Measurements from ENCODE around the gene DEPDC7.
A peak's percentile ranks its signal among the peaks of the same experiment; 100 is the strongest.
"Not testable (repeated sequence)": the region's sequence is repeated elsewhere in the genome, so short reads cannot be mapped to it uniquely, and the experiment has no call there.

The DEPDC7 gene

DNA sequence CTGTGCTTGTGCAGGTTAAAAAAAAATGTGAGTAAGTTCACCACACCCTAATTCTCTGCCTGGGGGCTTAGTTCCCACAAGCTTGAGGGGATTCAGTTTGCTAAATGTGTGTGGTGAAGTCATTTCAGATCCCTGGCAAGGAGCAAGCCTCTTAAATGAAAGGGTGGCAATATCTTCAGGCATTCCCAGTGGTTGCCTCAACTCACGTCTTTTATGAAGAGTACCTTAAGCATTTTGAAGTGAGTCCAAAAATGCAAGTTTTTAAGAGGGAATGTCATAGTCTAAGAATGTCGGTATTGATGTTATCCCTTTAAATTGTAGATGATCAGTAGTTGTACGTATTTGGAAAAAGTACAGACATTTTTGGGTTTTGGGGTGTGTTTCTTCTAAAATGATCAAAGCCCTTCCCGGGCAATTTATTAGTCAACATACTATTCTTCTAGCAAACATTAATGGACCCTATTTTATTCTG is 28.6 kb downstream of the DEPDC7 start:
- peaks cover 0 to 24% of the 10 kb centered on the region in 2 experiments; a peak in 2 of 3 replicates for H3K36me3 ChIP-seq (ENCODE audit: control insufficient read depth in 2 of 2, insufficient read depth in 1 of 2, low read length in 2 of 2)
- H3K4me1 ChIP-seq (ENCODE audit: control insufficient read depth, insufficient read depth, low read length): peaks cover 8% of the 10 kb centered on the region; the same call in 1 of the 2 replicates
- TF ChIP-seq ZSCAN23 (tag by site-specific recombination; IDR thresholded peaks at IDR 0.05) (no peak), ZFP41 (tag by site-specific recombination; IDR thresholded peaks at IDR 0.05; ENCODE audit: borderline replicate concordance) (no peak), ZNF2 (tag by site-specific recombination; IDR thresholded peaks at IDR 0.05) (no peak), ZNF610 (tag by site-specific recombination; IDR thresholded peaks at IDR 0.05; ENCODE audit: borderline replicate concordance) (no peak), ZNF571 (tag by site-specific recombination; IDR thresholded peaks at IDR 0.05) (no peak), MEIS1 (CRISPR knock-in tag; IDR thresholded peaks at IDR 0.05; ENCODE audit: borderline replicate concordance) (no peak), ZNF214 (tag by site-specific recombination; IDR thresholded peaks at IDR 0.05; ENCODE audit: borderline replicate concordance) (no peak)
- TF ChIP-seq, protein P1, sequence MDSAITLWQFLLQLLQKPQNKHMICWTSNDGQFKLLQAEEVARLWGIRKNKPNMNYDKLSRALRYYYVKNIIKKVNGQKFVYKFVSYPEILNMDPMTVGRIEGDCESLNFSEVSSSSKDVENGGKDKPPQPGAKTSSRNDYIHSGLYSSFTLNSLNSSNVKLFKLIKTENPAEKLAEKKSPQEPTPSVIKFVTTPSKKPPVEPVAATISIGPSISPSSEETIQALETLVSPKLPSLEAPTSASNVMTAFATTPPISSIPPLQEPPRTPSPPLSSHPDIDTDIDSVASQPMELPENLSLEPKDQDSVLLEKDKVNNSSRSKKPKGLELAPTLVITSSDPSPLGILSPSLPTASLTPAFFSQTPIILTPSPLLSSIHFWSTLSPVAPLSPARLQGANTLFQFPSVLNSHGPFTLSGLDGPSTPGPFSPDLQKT (IDR thresholded peaks at IDR 0.05; ENCODE audit: borderline replicate concordance, low read depth, low read length): no peak
- TF ChIP-seq, protein P2, sequence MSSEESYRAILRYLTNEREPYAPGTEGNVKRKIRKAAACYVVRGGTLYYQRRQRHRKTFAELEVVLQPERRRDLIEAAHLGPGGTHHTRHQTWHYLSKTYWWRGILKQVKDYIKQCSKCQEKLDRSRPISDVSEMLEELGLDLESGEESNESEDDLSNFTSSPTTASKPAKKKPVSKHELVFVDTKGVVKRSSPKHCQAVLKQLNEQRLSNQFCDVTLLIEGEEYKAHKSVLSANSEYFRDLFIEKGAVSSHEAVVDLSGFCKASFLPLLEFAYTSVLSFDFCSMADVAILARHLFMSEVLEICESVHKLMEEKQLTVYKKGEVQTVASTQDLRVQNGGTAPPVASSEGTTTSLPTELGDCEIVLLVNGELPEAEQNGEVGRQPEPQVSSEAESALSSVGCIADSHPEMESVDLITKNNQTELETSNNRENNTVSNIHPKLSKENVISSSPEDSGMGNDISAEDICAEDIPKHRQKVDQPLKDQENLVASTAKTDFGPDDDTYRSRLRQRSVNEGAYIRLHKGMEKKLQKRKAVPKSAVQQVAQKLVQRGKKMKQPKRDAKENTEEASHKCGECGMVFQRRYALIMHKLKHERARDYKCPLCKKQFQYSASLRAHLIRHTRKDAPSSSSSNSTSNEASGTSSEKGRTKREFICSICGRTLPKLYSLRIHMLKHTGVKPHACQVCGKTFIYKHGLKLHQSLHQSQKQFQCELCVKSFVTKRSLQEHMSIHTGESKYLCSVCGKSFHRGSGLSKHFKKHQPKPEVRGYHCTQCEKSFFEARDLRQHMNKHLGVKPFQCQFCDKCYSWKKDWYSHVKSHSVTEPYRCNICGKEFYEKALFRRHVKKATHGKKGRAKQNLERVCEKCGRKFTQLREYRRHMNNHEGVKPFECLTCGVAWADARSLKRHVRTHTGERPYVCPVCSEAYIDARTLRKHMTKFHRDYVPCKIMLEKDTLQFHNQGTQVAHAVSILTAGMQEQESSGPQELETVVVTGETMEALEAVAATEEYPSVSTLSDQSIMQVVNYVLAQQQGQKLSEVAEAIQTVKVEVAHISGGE (tag by site-specific recombination; conservative IDR thresholded peaks at IDR 0.05; ENCODE audit: low read depth): no peak
- CTCF ChIA-PET: interaction anchor here (0.6 to 2.8 kb wide), 6 partner anchors 12 to 812 kb away, joined by 3 to 8 read pairs (median 4); no protein-coding TSS in a partner anchor
- no peaks in the 10 kb centered on the region for H3K9me3 ChIP-seq (ENCODE audit: control insufficient read depth, insufficient read depth, low read depth, low read length)
- H3K4me3 ChIP-seq (ENCODE audit: low read depth, low read length): no peak overlapping the region
- POLR2A ChIA-PET: interaction anchor here (0.7 to 0.8 kb wide), 2 partner anchors 13 to 30 kb away, joined by 3 read pairs; no protein-coding TSS in a partner anchor
- H3K27ac ChIP-seq (ENCODE audit: extremely low read depth, low read depth, low read length): no peak overlapping the region

DNA sequence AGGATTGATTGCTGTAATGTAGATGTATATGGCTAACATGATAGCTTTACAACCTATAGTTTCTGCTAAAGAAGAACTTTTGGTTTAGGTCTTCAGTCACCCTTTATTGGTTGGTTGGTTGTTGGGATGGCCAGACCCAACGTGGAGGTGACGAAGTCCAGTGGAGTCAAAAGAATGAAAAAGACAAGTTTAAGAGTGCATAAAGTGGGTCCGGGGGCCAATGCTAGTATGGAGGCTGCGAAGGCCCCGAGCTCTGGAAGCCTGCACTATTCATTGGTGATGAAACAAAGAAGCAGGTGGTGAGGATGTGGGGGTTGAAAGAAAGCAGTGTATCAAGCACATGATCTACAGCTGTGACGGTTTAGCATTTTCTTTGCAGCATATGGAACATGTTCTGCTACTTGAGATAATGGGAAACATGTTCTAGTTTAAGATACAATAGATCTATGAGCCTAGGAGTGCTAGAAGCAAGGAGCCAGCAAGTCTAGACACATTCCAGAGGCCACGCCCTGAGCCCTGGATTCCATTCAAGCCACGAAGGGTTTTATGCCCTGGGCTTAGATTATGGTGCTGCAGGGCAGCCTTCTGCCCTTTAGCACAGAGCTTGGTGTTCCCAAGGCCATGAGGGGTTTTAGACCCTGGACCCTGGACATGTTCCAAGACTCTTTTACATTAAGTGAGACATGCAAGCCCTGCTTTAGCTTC is 30.0 kb downstream of the DEPDC7 start:
- Histone ChIP-seq H3K4me1 (ENCODE audit: control insufficient read depth, insufficient read depth, low read length) (peaks cover 5% of the 10 kb centered on the region; the same call in 1 of the 2 replicates), H3K36me3 (ENCODE audit: control insufficient read depth in 2 of 2, insufficient read depth in 1 of 2, low read length in 2 of 2) (peaks cover 0 to 24% of the 10 kb centered on the region in 2 experiments; a peak in 2 of 3 replicates), H3K27ac (ENCODE audit: extremely low read depth, low read depth, low read length) (no peak overlapping the region), H3K4me3 (ENCODE audit: low read depth, low read length) (no peak overlapping the region), H3K9me3 (ENCODE audit: control insufficient read depth, insufficient read depth, low read depth, low read length) (no peaks in the 10 kb centered on the region)
- ChIA-PET POLR2A (no interaction called here), CTCF (interaction anchor here (0.6 to 2.8 kb wide), 3 partner anchors 17 to 77 kb away, joined by 3 to 8 read pairs (median 5); no protein-coding TSS in a partner anchor)
- TF ChIP-seq, protein P3, sequence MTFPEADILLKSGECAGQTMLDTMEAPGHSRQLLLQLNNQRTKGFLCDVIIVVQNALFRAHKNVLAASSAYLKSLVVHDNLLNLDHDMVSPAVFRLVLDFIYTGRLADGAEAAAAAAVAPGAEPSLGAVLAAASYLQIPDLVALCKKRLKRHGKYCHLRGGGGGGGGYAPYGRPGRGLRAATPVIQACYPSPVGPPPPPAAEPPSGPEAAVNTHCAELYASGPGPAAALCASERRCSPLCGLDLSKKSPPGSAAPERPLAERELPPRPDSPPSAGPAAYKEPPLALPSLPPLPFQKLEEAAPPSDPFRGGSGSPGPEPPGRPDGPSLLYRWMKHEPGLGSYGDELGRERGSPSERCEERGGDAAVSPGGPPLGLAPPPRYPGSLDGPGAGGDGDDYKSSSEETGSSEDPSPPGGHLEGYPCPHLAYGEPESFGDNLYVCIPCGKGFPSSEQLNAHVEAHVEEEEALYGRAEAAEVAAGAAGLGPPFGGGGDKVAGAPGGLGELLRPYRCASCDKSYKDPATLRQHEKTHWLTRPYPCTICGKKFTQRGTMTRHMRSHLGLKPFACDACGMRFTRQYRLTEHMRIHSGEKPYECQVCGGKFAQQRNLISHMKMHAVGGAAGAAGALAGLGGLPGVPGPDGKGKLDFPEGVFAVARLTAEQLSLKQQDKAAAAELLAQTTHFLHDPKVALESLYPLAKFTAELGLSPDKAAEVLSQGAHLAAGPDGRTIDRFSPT (tag by site-specific recombination; IDR thresholded peaks at IDR 0.05): peak; percentile 67; the same call in 1 of the 2 replicates
- TF ChIP-seq ZNF24 (tag by site-specific recombination; IDR thresholded peaks at IDR 0.05) (no peak), WT1 (tag by site-specific recombination; IDR thresholded peaks at IDR 0.05) (no peak), ZIC2 (tag by site-specific recombination; IDR thresholded peaks at IDR 0.05) (no peak), ZNF596 (tag by site-specific recombination; IDR thresholded peaks at IDR 0.05) (no peak), ZBTB8A (tag by site-specific recombination; IDR thresholded peaks at IDR 0.05) (0 out of 2 replicates have a peak, but pooled peaks have one; percentile 31), PRDM1 (tag by site-specific recombination; IDR thresholded peaks at IDR 0.05) (no peak), ZNF335 (tag by site-specific recombination; conservative IDR thresholded peaks at IDR 0.05) (no peak), ZBTB20 (tag by site-specific recombination; IDR thresholded peaks at IDR 0.05) (no peak; the same call in 1 of the 2 replicates), OSR2 (tag by site-specific recombination; IDR thresholded peaks at IDR 0.05) (peak; percentile 25; the same call in 1 of the 2 replicates), ZNF549 (tag by site-specific recombination; IDR thresholded peaks at IDR 0.05) (no peak), ZNF621 (tag by site-specific recombination; IDR thresholded peaks at IDR 0.05) (no peak), TRIM28 (IDR thresholded peaks at IDR 0.05; ENCODE audit: borderline replicate concordance, low read length) (no peak)
- TF ChIP-seq, protein P4, sequence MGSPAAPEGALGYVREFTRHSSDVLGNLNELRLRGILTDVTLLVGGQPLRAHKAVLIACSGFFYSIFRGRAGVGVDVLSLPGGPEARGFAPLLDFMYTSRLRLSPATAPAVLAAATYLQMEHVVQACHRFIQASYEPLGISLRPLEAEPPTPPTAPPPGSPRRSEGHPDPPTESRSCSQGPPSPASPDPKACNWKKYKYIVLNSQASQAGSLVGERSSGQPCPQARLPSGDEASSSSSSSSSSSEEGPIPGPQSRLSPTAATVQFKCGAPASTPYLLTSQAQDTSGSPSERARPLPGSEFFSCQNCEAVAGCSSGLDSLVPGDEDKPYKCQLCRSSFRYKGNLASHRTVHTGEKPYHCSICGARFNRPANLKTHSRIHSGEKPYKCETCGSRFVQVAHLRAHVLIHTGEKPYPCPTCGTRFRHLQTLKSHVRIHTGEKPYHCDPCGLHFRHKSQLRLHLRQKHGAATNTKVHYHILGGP (tag by site-specific recombination; IDR thresholded peaks at IDR 0.05): no peak

DNA sequence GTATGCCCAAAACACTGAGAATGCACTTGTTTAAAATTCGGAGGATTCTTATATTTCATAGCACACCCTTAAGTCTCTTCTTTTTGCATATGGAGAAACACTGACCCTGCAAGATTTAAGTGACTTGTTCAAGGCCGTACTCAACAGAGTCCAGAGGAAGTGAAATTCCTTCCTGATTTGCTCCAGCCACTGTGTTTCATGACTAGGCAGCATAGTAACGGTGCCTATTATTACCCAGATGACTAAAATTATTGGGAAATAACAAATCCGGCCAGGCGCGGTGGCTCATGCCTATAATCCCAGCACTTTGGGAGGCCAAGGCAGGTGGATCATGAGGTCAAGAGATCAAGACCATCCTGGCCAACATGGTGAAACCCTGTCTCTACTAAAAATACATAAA is 33.0 kb downstream of the DEPDC7 start:
- H3K27ac ChIP-seq (ENCODE audit: extremely low read depth, low read depth, low read length); H3K4me3 ChIP-seq (ENCODE audit: low read depth, low read length); CTCF ChIA-PET; H3K9me3 ChIP-seq (ENCODE audit: control insufficient read depth, insufficient read depth, low read depth, low read length); H3K4me1 ChIP-seq (ENCODE audit: control insufficient read depth, insufficient read depth, low read length); POLR2A ChIA-PET: not testable (repeated sequence)
- peaks cover 0 to 29% of the 10 kb centered on the region in 2 experiments; a peak in 2 of 3 replicates for H3K36me3 ChIP-seq (ENCODE audit: control insufficient read depth in 2 of 2, insufficient read depth in 1 of 2, low read length in 2 of 2)
